T-helper 2 cell treated with Interferon-gamma antibody and Interleukin-4, amounts not matched to agents 100 ng/mL and 5 ng/mL, for 36 hours (primary cell): ENCODE results near the gene C19orf53. TPM values are rescaled to one million over a fixed set of nuclear protein-coding genes. Genes with fewer than 3 reads are reported as not detected.
"Not testable (repeated sequence)": the region's sequence is repeated elsewhere in the genome, so short reads cannot be mapped to it uniquely, and the experiment has no call there.

ENCODE experiments used
- intact Hi-C: fragments of 100-400 bp; cut with micrococcal nuclease; formaldehyde crosslinking; loops from one replicate; pipeline ENCODE4 v1.15.1; 2023
- total RNA-seq: library from RNA; stranded (reverse); gene quantifications from 2 replicates; pipeline ENCODE4 v1.2.3, GENCODE V29; 2022

The C19orf53 gene
- total RNA-seq: 103 and 106 TPM in 2 replicates

- intact Hi-C loops: loop anchor here (1.0 to 5.0 kb wide), 3 partner anchors 21 to 308 kb away; partner anchors contain the start of gene ZSWIM4
Measured at GRCh38 chr19:13774217-13775191, at the start of gene C19orf53. C19orf53 (plus strand) TSS chr19:13774456; CDS start chr19:13774478, 22 bp downstream.

GRCh38 chr19:13726323-13726722 is 47.9 kb upstream of the C19orf53 start:
- intact Hi-C loops: loop anchor here (10.0 kb wide), 2 partner anchors 132 to 452 kb away; no protein-coding TSS in a partner anchor

- intact Hi-C loops: loop anchor here (10.0 kb wide), 2 partner anchors 133 to 453 kb away; no protein-coding TSS in a partner anchor
Measured at GRCh38 chr19:13727798-13728197, 46.5 kb upstream of the C19orf53 start.

GRCh38 chr19:13729859-13730258 is 44.4 kb upstream of the C19orf53 start:
- intact Hi-C loops: loop anchor here (10.0 kb wide), 2 partner anchors 135 to 455 kb away; no protein-coding TSS in a partner anchor

- intact Hi-C loops: loop anchor here (1.0 kb wide), 1 partner anchor 16 kb away; a partner anchor contains a TSS
Measured at GRCh38 chr19:13731147-13731964, 42.9 kb upstream of the C19orf53 start.

GRCh38 chr19:13732337-13732736 is 41.9 kb upstream of the C19orf53 start:
- intact Hi-C loops: no loop called here

- intact Hi-C loops: no loop called here
Measured at GRCh38 chr19:13734751-13735150, 39.5 kb upstream of the C19orf53 start.

GRCh38 chr19:13738073-13738472 is 36.2 kb upstream of the C19orf53 start:
- intact Hi-C loops: no loop called here

- intact Hi-C loops: no loop called here
Measured at GRCh38 chr19:13741893-13742292, 32.4 kb upstream of the C19orf53 start.

GRCh38 chr19:13742756-13743155 is 31.5 kb upstream of the C19orf53 start:
- intact Hi-C loops: no loop called here

- intact Hi-C loops: no loop called here
Measured at GRCh38 chr19:13744174-13744573, 30.1 kb upstream of the C19orf53 start.

- intact Hi-C loops: loop anchor here (1.0 kb wide), 2 partner anchors 16 to 27 kb away; partner anchors contain the start of gene C19orf53
Measured at GRCh38 chr19:13747098-13747453, 27.2 kb upstream of the C19orf53 start.

GRCh38 chr19:13748169-13748828 is 26.0 kb upstream of the C19orf53 start:
- intact Hi-C loops: no loop called here

- intact Hi-C loops: no loop called here
Measured at GRCh38 chr19:13751436-13751835, 22.8 kb upstream of the C19orf53 start.

- intact Hi-C loops: not testable (repeated sequence)
Measured at GRCh38 chr19:13753622-13754021, 20.6 kb upstream of the C19orf53 start.

- intact Hi-C loops: no loop called here
Measured at GRCh38 chr19:13756210-13756609, 18.0 kb upstream of the C19orf53 start.

- intact Hi-C loops: no loop called here
Measured at GRCh38 chr19:13757805-13758772, 16.2 kb upstream of the C19orf53 start.

- intact Hi-C loops: no loop called here
Measured at GRCh38 chr19:13758795-13759194, 15.5 kb upstream of the C19orf53 start.

GRCh38 chr19:13761423-13761822 is 12.8 kb upstream of the C19orf53 start:
- intact Hi-C loops: no loop called here
